Upper lobe of left lung (tissue), 6 donors: Measurements from ENCODE around the gene COL19A1. TPM values are rescaled to one million over a fixed set of nuclear protein-coding genes. Genes with fewer than 3 reads are reported as not detected.

Experiments used
- ATAC-seq, 2 donors: fragments of 200-7000 bp; cut with Tn5 transposase; one replicate each; pipeline ENCODE4 v1.9.1; 2022; ENCODE audit warnings: mild to moderate bottlenecking in 2 of 2, moderate library complexity in 2 of 2; ENCODE audit not compliant: low FRiP score in 2 of 2
- DNase-seq, 2 donors: peaks; one replicate each; pipeline ENCODE4 v3.0.0-alpha.2; 2019 to 2020
- H3K27ac ChIP-seq, 4 donors: fragments of 200-600 bp; sonication (generic); one replicate each; pipeline ENCODE4 v1.5.1; 2016 to 2019
- H3K27me3 ChIP-seq, 4 donors: fragments of 200-600 bp; sonication (generic); one replicate each; pipeline ENCODE4 v1.5.1; 2017 to 2019
- H3K36me3 ChIP-seq, 4 donors: fragments of 200-600 bp; sonication (generic); one replicate each; pipeline ENCODE4 v1.5.1; 2016 to 2019
- H3K4me1 ChIP-seq, 4 donors: fragments of 200-600 bp; sonication (generic); one replicate each; pipeline ENCODE4 v1.5.1; 2018 to 2019
- H3K4me3 ChIP-seq, 4 donors: fragments of 200-600 bp; sonication (generic); one replicate each; pipeline ENCODE4 v1.5.1; 2017 to 2019; ENCODE audit warnings: mild to moderate bottlenecking in 2 of 4, moderate library complexity in 1 of 4
- H3K9me3 ChIP-seq, 4 donors: fragments of 200-600 bp; sonication (generic); one replicate each; pipeline ENCODE4 v1.5.1; 2018 to 2019
- EP300 ChIP-seq, 4 donors: sonication (generic); formaldehyde crosslinking; IDR thresholded peaks; one replicate each; pipeline ENCODE4 v1.5.1; 2017; ENCODE audit warnings: antibody characterized with exemption in 4 of 4, control low read depth in 2 of 4
- POLR2A ChIP-seq, 4 donors: fragments of 450-650 bp; IDR thresholded peaks; one replicate each; pipeline ENCODE4 v1.5.1; 2016 to 2017; ENCODE audit warnings: antibody characterized with exemption in 4 of 4, mild to moderate bottlenecking in 2 of 4
- POLR2AphosphoS5 ChIP-seq, 2 donors: sonication (generic); formaldehyde crosslinking; IDR thresholded peaks; one replicate each; pipeline ENCODE4 v1.5.1; 2017; ENCODE audit warnings: antibody characterized with exemption in 2 of 2
- WGBS, 2 donors: methylation state at CpG; one replicate each; pipeline ENCODE4 v1.1.5; 2017 to 2018; 5-methylcytosine and 5-hydroxymethylcytosine counted together
- total RNA-seq, 6 donors: library from RNA; depleted of rRNA in 4 of 6; stranded (reverse); fragments of >200 nt in 4 of 6; gene quantifications; one replicate each; pipeline versions ENCODE4 v1.1.0 to v1.2.1, GENCODE V29; 2016 to 2021
- TF ChIP-seq, protein P1 (sequence below), 6 experiments: fragments of 450-650 bp in 4 of 6; fragments of 200-600 bp in 2 of 6; sonication (generic) in 2 of 6; IDR thresholded peaks; one replicate each; pipeline ENCODE4 v1.5.1; 2016 to 2019; ENCODE audit warnings: antibody characterized with exemption in 6 of 6
- donor health status: DM: no; HTN: no; CAD: no; lungs with moderate emphysema.
- donor health status: DM: no; HTN: yes; CAD: no; lungs with severe emphysema.

The COL19A1 gene
- total RNA-seq, 6 donors from 2014 or later, result 0.49 to 1.0 TPM; not detected in 4

- DNase-seq, result no peak
- Histone ChIP-seq H3K27me3 (no peaks in the 10 kb centered on the region), H3K27ac (no peak overlapping the region), H3K4me1 (no peaks in the 10 kb centered on the region), H3K36me3 (no peaks in the 10 kb centered on the region), H3K4me3 (no peak overlapping the region), H3K9me3 (no peaks in the 10 kb centered on the region)
- TF ChIP-seq POLR2AphosphoS5 (IDR thresholded peaks at IDR 0.05) (no peak), POLR2A (IDR thresholded peaks at IDR 0.05) (no peak), EP300 (IDR thresholded peaks at IDR 0.05) (no peak)
- TF ChIP-seq, protein P1, sequence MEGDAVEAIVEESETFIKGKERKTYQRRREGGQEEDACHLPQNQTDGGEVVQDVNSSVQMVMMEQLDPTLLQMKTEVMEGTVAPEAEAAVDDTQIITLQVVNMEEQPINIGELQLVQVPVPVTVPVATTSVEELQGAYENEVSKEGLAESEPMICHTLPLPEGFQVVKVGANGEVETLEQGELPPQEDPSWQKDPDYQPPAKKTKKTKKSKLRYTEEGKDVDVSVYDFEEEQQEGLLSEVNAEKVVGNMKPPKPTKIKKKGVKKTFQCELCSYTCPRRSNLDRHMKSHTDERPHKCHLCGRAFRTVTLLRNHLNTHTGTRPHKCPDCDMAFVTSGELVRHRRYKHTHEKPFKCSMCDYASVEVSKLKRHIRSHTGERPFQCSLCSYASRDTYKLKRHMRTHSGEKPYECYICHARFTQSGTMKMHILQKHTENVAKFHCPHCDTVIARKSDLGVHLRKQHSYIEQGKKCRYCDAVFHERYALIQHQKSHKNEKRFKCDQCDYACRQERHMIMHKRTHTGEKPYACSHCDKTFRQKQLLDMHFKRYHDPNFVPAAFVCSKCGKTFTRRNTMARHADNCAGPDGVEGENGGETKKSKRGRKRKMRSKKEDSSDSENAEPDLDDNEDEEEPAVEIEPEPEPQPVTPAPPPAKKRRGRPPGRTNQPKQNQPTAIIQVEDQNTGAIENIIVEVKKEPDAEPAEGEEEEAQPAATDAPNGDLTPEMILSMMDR (IDR thresholded peaks at IDR 0.05), result no peak
- no peak for ATAC-seq
- 47 to 52% methylated on average over 2 of the region's 2 CpGs for WGBS, 2 donors
Measured at GRCh38 chr6:70172252-70172651, 305.9 kb downstream of the COL19A1 start.

DNA sequence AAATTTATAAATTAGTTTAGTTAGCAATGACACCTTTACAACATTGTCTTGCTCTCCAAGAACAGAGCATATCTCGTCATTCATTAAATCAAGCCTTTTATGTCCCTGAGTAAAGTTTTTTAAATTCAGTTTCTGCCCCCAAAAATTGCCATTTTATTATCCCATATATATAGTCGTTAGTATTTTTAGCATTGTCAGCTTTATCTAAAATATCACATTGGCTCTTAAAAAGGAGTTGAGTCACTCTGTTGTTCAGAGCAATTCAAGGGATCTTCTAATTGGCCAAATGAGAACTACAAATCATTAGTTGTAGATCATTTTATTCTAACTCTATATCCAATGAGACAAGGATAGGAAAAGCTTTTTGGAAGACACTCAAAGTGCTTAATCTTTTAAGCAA is 309.4 kb downstream of the COL19A1 start:
- WGBS, 2 donors, result 77 to 81% methylated on average over 2 of the region's 2 CpGs
- no peak overlapping the region for H3K27ac ChIP-seq
- DNase-seq (no peak), ATAC-seq (no peak)
- H3K27me3 ChIP-seq, result no peaks in the 10 kb centered on the region
- no peaks in the 10 kb centered on the region for H3K4me1 ChIP-seq
- TF ChIP-seq POLR2AphosphoS5 (IDR thresholded peaks at IDR 0.05), result no peak
- no peak for TF ChIP-seq POLR2A (IDR thresholded peaks at IDR 0.05)
- no peak for TF ChIP-seq EP300 (IDR thresholded peaks at IDR 0.05)
- TF ChIP-seq, protein P1 (IDR thresholded peaks at IDR 0.05), result no peak
- H3K9me3 ChIP-seq, result no peaks in the 10 kb centered on the region
- H3K4me3 ChIP-seq, result no peak overlapping the region
- H3K36me3 ChIP-seq, result no peaks in the 10 kb centered on the region

DNA sequence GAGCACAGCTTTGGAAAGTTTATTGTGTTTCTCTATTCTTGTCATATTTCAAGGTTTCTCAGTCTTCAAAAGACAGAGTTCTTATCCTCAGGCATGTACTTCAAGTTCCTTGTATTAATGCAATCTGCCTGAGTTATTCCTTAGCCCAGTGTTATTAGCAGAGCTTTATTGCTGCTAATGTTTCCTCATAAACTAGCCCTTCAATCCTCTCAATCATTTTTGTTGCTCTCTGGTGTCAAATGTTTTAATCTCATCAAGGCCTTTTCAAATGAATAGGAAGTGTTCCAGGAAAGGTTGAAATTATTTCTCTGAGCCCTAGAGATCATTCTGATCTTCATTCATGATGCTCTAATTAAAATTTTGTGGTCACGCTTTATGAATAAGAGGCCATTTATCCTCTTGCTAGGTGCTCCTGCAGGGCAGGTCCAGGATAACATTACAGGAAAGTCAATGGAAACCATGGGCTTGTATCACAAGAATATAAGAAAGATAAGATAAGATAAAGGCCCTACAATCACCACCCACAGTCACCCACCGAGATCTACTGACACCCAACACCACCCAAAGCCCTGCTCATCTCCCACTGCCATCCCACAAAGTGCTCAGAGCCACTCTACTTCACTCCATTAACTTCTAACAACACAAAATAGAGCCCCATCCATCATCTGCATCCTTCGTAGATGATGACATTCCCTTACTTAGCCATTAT is 310.6 kb downstream of the COL19A1 start:
- TF ChIP-seq, protein P1 (IDR thresholded peaks at IDR 0.05), result no peak
- TF ChIP-seq POLR2A (IDR thresholded peaks at IDR 0.05), result no peak
- no peak for TF ChIP-seq POLR2AphosphoS5 (IDR thresholded peaks at IDR 0.05)
- TF ChIP-seq EP300 (IDR thresholded peaks at IDR 0.05), result no peak
- Histone ChIP-seq H3K4me1 (no peaks in the 10 kb centered on the region), H3K4me3 (no peak overlapping the region), H3K27me3 (no peaks in the 10 kb centered on the region), H3K27ac (no peak overlapping the region), H3K9me3 (no peaks in the 10 kb centered on the region), H3K36me3 (no peaks in the 10 kb centered on the region)
- DNase-seq, result no peak
- no peak for ATAC-seq
- WGBS, 2 donors, result 67 to 70% methylated on average over 3 of the region's 3 CpGs

GRCh38 chr6:70180183-70180900 is 314.0 kb downstream of the COL19A1 start:
- no peak for TF ChIP-seq POLR2A (IDR thresholded peaks at IDR 0.05)
- H3K9me3 ChIP-seq, result no peaks in the 10 kb centered on the region
- no peaks in the 10 kb centered on the region for H3K36me3 ChIP-seq
- H3K27me3 ChIP-seq, result no peaks in the 10 kb centered on the region
- DNase-seq, result no peak
- no peak for ATAC-seq
- no peak overlapping the region for H3K4me3 ChIP-seq
- no peak overlapping the region for H3K27ac ChIP-seq
- whole genome bisulfite sequencing, 2 donors, result 77 to 80% methylated on average over 2 of the region's 2 CpGs
- no peaks in the 10 kb centered on the region for H3K4me1 ChIP-seq

GRCh38 chr6:70180901-70181599 is 314.7 kb downstream of the COL19A1 start:
- no peaks in the 10 kb centered on the region for H3K27me3 ChIP-seq
- H3K36me3 ChIP-seq, result no peaks in the 10 kb centered on the region
- no peaks in the 10 kb centered on the region for H3K9me3 ChIP-seq
- no peak overlapping the region for H3K27ac ChIP-seq
- DNase-seq, result no peak
- no peak overlapping the region for H3K4me3 ChIP-seq
- no peak for ATAC-seq
- 42 to 54% methylated on average over 1 of the region's 1 CpG for WGBS, 2 donors
- H3K4me1 ChIP-seq, result no peaks in the 10 kb centered on the region
- TF ChIP-seq, protein P1 (IDR thresholded peaks at IDR 0.05), result no peak
- TF ChIP-seq POLR2A (IDR thresholded peaks at IDR 0.05) (no peak), POLR2AphosphoS5 (IDR thresholded peaks at IDR 0.05) (no peak), EP300 (IDR thresholded peaks at IDR 0.05) (no peak)
